HepG2 (cell line): ENCODE data around the gene CD19. TPM values are rescaled to one million over a fixed set of nuclear protein-coding genes. Genes with fewer than 3 reads are reported as not detected.

Experiments used
- ARNTL ChIP-seq: sonication (generic); formaldehyde crosslinking; IDR thresholded peaks from 2 replicates; pipeline ENCODE4 v1.4.0; 2020; ENCODE audit warnings: mild to moderate bottlenecking, missing genetic modification reagents
- FOXK1 ChIP-seq: sonication (generic); formaldehyde crosslinking; IDR thresholded peaks from 2 replicates; pipeline ENCODE4 v1.4.0; 2020; ENCODE audit warnings: low read depth, missing genetic modification reagents, borderline replicate concordance
- GTF2F1 ChIP-seq: fragments of 150-350 bp; IDR thresholded peaks from 2 replicates; pipeline ENCODE4 v1.6.1; 2014; ENCODE audit warnings: low read length
- HMG20A ChIP-seq: IDR thresholded peaks from 2 replicates; pipeline ENCODE4 v1.6.1; 2016; ENCODE audit warnings: borderline replicate concordance
- HNRNPL ChIP-seq: fragments of 200-400 bp; formaldehyde crosslinking; IDR thresholded peaks from 2 replicates; pipeline ENCODE4 v1.6.1; 2017; ENCODE audit warnings: mild to moderate bottlenecking, low read depth, low read length
- HOXD1 ChIP-seq: sonication (generic); formaldehyde crosslinking; IDR thresholded peaks from 2 replicates; pipeline ENCODE4 v1.5.0; 2020; ENCODE audit warnings: missing genetic modification reagents
- KDM4B ChIP-seq: sonication (generic); formaldehyde crosslinking; IDR thresholded peaks from 2 replicates; pipeline ENCODE4 v1.4.0; 2020; ENCODE audit warnings: missing genetic modification reagents
- KLF6 ChIP-seq: IDR thresholded peaks from 2 replicates; pipeline ENCODE4 v1.8.0; 2016; ENCODE audit warnings: missing biosample characterization, missing genetic modification reagents
- MAX ChIP-seq: IDR thresholded peaks from 2 replicates; pipeline ENCODE4 v1.6.1; 2012; ENCODE audit warnings: inconsistent platforms
- MAZ ChIP-seq, 2 experiments: sonication (generic) in 1 of 2; formaldehyde crosslinking in 1 of 2; IDR thresholded peaks; 2 replicates each; pipeline versions ENCODE4 v1.5.0 to v1.6.1; 2012 to 2020; ENCODE audit warnings: low read depth in 2 of 2, mild to moderate bottlenecking in 2 of 2, borderline replicate concordance in 1 of 2, improper control_type of control experiment in 1 of 2, low read length in 1 of 2, missing genetic modification reagents in 1 of 2, moderate library complexity in 1 of 2
- MTF2 ChIP-seq: sonication (generic); formaldehyde crosslinking; IDR thresholded peaks from 2 replicates; pipeline ENCODE4 v1.5.0; 2020; ENCODE audit warnings: missing genetic modification reagents, borderline replicate concordance
- MXD4 ChIP-seq: IDR thresholded peaks from 2 replicates; pipeline ENCODE4 v1.6.1; 2016; ENCODE audit warnings: mild to moderate bottlenecking, missing biosample characterization, missing genetic modification reagents
- MYPOP ChIP-seq: sonication (generic); formaldehyde crosslinking; IDR thresholded peaks from 2 replicates; pipeline ENCODE4 v1.8.1; 2023; ENCODE audit warnings: mild to moderate bottlenecking, moderate library complexity, missing genetic modification reagents
- PHB2 ChIP-seq: fragments of 450-650 bp; IDR thresholded peaks from 2 replicates; pipeline ENCODE4 v1.6.1; 2018; ENCODE audit not compliant: partially characterized antibody
- STAG1 ChIP-seq: sonication (generic); formaldehyde crosslinking; IDR thresholded peaks from 2 replicates; pipeline ENCODE4 v1.4.0; 2020; ENCODE audit warnings: missing genetic modification reagents
- TARDBP ChIP-seq: sonication (generic); formaldehyde crosslinking; IDR thresholded peaks from 2 replicates; pipeline ENCODE4 v1.8.0; 2022; ENCODE audit warnings: mild to moderate bottlenecking, missing genetic modification reagents
- ZNF33B ChIP-seq: sonication (generic); formaldehyde crosslinking; IDR thresholded peaks from 2 replicates; pipeline ENCODE4 v1.5.1; 2020; ENCODE audit warnings: mild to moderate bottlenecking, missing genetic modification reagents
- ZNF547 ChIP-seq: sonication (generic); formaldehyde crosslinking; IDR thresholded peaks from 2 replicates; pipeline ENCODE4 v1.5.1; 2020; ENCODE audit warnings: mild to moderate bottlenecking, missing genetic modification reagents
- ZNF614 ChIP-seq: IDR thresholded peaks from 2 replicates; pipeline ENCODE4 v1.6.1; 2018; ENCODE audit warnings: missing biosample characterization, missing genetic modification reagents, inconsistent platforms, borderline replicate concordance
- polyA plus RNA-seq, 8 experiments: library from polyadenylated mRNA; depleted of rRNA in 3 of 8; stranded (reverse) in 7 of 8; unstranded in 1 of 8; fragments of >200 nt; fragmentation: Illumina TruSeq in 4 of 8; extraction: Trizol in 4 of 8; gene quantifications; 2 replicates each; pipeline versions ENCODE4 v1.2.1 to v1.2.3, GENCODE V29; 2011 to 2016; ENCODE audit warnings: low read depth in 4 of 8, missing spikeins in 1 of 8, mixed read lengths in 1 of 8; ENCODE audit not compliant: insufficient read depth in 1 of 8
- total RNA-seq, 5 experiments: library from RNA; depleted of rRNA; stranded (reverse); fragments of >200 nt; fragmentation: Illumina TruSeq; extraction: Trizol; gene quantifications; 2 replicates each; pipeline ENCODE4 v1.2.3, GENCODE V29; 2016; ENCODE audit warnings: low read depth in 1 of 5
- TF ChIP-seq, protein P1 (sequence below): sonication (generic); formaldehyde crosslinking; IDR thresholded peaks from 2 replicates; pipeline ENCODE4 v1.8.0; 2022; ENCODE audit warnings: mild to moderate bottlenecking, missing genetic modification reagents; ENCODE audit not compliant: insufficient replicate concordance
- TF ChIP-seq, protein P2 (sequence below): sonication (generic); formaldehyde crosslinking; IDR thresholded peaks from 2 replicates; pipeline ENCODE4 v1.8.1; 2022; ENCODE audit warnings: mild to moderate bottlenecking, missing genetic modification reagents
- TF ChIP-seq, protein P3 (sequence below): sonication (generic); formaldehyde crosslinking; IDR thresholded peaks from 2 replicates; pipeline ENCODE4 v1.4.0; 2020; ENCODE audit warnings: missing genetic modification reagents, mild to moderate bottlenecking, borderline replicate concordance
- TF ChIP-seq, protein P4 (sequence below): sonication (generic); formaldehyde crosslinking; IDR thresholded peaks from 2 replicates; pipeline ENCODE4 v1.8.0; 2022; ENCODE audit warnings: mild to moderate bottlenecking, missing genetic modification reagents

The CD19 gene
- total and polyA plus RNA-seq, 2 of the 13 experiments (the other 11 are each of a cell fraction or from before 2014, with no cell fraction given): 0.55 to 1.1 TPM

GRCh38 chr16:28923652-28924398 is 7.9 kb upstream of the CD19 start (continued):
- TF ChIP-seq, protein P1, sequence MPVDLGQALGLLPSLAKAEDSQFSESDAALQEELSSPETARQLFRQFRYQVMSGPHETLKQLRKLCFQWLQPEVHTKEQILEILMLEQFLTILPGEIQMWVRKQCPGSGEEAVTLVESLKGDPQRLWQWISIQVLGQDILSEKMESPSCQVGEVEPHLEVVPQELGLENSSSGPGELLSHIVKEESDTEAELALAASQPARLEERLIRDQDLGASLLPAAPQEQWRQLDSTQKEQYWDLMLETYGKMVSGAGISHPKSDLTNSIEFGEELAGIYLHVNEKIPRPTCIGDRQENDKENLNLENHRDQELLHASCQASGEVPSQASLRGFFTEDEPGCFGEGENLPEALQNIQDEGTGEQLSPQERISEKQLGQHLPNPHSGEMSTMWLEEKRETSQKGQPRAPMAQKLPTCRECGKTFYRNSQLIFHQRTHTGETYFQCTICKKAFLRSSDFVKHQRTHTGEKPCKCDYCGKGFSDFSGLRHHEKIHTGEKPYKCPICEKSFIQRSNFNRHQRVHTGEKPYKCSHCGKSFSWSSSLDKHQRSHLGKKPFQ (CRISPR knock-in tag): no peak
- TF ChIP-seq MAZ (IDR thresholded peaks at IDR 0.05; ENCODE audit: borderline replicate concordance, low read depth, low read length) (no peak), MAZ (CRISPR knock-in tag; IDR thresholded peaks at IDR 0.05; ENCODE audit: low read depth) (0 out of 2 replicates have a peak, but pooled peaks have one; percentile 16), HOXD1 (CRISPR knock-in tag) (no peak; the same call in 1 of the 2 replicates), HNRNPL (no peak), STAG1 (CRISPR knock-in tag) (no peak), KLF6 (CRISPR knock-in tag) (no peak), FOXK1 (CRISPR knock-in tag) (no peak), TARDBP (no peak), ZNF33B (CRISPR knock-in tag) (no peak), HMG20A (CRISPR knock-in tag) (peak; percentile 64; the same call in 1 of the 2 replicates), KDM4B (CRISPR knock-in tag) (no peak), PHB2 (no peak), GTF2F1 (no peak), MAX (no peak; the same call in 1 of the 2 replicates), MXD4 (CRISPR knock-in tag) (no peak), ZNF547 (no peak), ARNTL (CRISPR knock-in tag) (no peak), MTF2 (CRISPR knock-in tag) (no peak), MYPOP (CRISPR knock-in tag) (peak; percentile 11; the same call in 1 of the 2 replicates), ZNF614 (CRISPR knock-in tag) (no peak)
- TF ChIP-seq, protein P2, sequence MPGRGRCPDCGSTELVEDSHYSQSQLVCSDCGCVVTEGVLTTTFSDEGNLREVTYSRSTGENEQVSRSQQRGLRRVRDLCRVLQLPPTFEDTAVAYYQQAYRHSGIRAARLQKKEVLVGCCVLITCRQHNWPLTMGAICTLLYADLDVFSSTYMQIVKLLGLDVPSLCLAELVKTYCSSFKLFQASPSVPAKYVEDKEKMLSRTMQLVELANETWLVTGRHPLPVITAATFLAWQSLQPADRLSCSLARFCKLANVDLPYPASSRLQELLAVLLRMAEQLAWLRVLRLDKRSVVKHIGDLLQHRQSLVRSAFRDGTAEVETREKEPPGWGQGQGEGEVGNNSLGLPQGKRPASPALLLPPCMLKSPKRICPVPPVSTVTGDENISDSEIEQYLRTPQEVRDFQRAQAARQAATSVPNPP (CRISPR knock-in tag): no peak
- TF ChIP-seq, protein P3, sequence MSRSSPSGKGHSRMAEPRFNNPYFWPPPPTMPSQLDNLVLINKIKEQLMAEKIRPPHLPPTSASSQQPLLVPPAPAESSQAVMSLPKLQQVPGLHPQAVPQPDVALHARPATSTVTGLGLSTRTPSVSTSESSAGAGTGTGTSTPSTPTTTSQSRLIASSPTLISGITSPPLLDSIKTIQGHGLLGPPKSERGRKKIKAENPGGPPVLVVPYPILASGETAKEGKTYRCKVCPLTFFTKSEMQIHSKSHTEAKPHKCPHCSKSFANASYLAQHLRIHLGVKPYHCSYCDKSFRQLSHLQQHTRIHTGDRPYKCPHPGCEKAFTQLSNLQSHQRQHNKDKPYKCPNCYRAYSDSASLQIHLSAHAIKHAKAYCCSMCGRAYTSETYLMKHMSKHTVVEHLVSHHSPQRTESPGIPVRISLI (CRISPR knock-in tag): peak; percentile 24; the same call in 1 of the 2 replicates
- TF ChIP-seq, protein P4, sequence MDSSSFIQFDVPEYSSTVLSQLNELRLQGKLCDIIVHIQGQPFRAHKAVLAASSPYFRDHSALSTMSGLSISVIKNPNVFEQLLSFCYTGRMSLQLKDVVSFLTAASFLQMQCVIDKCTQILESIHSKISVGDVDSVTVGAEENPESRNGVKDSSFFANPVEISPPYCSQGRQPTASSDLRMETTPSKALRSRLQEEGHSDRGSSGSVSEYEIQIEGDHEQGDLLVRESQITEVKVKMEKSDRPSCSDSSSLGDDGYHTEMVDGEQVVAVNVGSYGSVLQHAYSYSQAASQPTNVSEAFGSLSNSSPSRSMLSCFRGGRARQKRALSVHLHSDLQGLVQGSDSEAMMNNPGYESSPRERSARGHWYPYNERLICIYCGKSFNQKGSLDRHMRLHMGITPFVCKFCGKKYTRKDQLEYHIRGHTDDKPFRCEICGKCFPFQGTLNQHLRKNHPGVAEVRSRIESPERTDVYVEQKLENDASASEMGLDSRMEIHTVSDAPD (CRISPR knock-in tag): no peak
